G401 (cell line): ENCODE results near the gene PARD3B. TPM values are rescaled to one million over a fixed set of nuclear protein-coding genes. Genes with fewer than 3 reads are reported as not detected.

Experiments
- DNase-seq: peaks from one replicate; pipeline ENCODE4 v3.0.0-alpha.2; 2015; ENCODE audit warnings: low spot score
- in situ Hi-C: cut with HindIII; loops from 2 replicates; pipeline ENCODE4 v1.10.0; 2016; ENCODE audit warnings: low sequenced_read_pairs, mixed read lengths
- total RNA-seq: library from RNA; depleted of rRNA; stranded (reverse); fragments of >200 nt; shearing (Covaris generic); gene quantifications from 2 replicates; pipeline ENCODE4 v1.2.3, GENCODE V29; 2014

PARD3B gene
- total RNA-seq, 1 experiment from 2014 or later: 2.2 TPM

- in situ Hi-C loops: no loop called here
- no peak for DNase-seq
Observed at GRCh38 chr2:204850581-204850980, 305.3 kb downstream of the PARD3B start.

DNA sequence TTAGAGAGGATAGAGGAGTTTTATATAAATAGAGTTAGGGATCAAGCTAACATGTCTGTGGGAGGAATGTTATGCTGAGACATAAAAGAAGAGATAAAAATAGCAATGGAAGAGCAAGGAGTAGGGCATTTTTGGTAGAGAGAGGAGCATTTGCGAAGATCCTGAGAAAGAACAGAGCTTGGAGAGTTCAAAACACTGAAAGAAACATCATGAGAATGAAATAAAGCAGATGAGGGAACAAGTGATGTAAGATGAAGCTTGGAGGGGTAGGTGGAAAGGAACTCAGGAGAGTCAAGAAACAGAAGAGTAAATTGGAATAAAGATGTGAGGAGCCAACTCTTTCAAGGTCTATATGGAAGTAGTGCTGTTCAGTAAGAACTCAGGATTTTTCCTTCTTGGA is 308.6 kb downstream of the PARD3B start:
- DNase-seq: no peak
- in situ Hi-C loops: no loop called here

DNA sequence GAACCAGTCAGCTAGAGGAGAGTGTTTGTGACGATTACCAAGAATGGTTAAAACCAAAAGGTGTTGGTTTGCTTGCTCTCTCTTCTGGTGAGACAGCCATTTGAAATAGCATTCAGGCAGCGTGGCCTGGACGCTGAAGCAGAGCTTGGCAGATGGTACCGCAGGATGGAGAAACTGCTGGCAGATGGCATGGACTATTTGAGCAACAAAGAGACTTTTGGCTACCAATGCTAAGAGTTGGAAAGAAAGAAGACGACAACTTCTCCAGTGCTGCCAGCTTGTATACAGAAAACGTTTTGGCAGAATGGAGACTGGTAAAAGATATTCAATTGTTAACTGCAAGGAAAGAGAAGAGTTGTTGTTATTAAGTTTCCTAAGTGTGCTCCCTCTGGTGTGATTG is 315.0 kb downstream of the PARD3B start:
- in situ Hi-C loops: no loop called here
- peak; percentile 89 for DNase-seq

DNA sequence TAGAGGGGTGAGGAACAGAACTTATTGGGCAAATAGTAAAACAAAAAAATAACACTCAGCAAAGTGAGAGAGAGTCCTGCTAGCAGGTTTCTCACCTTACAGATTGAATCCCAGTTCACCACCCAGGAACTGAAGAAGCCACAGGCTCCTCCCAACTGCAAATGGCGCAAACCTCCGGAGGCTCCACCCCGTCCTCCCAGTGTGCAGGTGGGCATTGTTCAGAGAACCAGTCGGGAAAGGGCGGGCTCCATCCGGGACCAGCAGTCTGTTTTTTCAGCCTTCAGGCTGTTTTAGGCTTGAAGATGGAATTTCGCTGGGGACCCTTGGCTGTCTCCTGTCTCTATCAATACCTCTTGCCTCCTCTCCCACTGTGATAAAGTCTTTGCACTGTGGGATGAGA is 317.5 kb downstream of the PARD3B start:
- in situ Hi-C loops: no loop called here
- DNase-seq: no peak

- in situ Hi-C loops: no loop called here
- DNase-seq: no peak
Observed at GRCh38 chr2:204863336-204863735, 318.1 kb downstream of the PARD3B start.

DNA sequence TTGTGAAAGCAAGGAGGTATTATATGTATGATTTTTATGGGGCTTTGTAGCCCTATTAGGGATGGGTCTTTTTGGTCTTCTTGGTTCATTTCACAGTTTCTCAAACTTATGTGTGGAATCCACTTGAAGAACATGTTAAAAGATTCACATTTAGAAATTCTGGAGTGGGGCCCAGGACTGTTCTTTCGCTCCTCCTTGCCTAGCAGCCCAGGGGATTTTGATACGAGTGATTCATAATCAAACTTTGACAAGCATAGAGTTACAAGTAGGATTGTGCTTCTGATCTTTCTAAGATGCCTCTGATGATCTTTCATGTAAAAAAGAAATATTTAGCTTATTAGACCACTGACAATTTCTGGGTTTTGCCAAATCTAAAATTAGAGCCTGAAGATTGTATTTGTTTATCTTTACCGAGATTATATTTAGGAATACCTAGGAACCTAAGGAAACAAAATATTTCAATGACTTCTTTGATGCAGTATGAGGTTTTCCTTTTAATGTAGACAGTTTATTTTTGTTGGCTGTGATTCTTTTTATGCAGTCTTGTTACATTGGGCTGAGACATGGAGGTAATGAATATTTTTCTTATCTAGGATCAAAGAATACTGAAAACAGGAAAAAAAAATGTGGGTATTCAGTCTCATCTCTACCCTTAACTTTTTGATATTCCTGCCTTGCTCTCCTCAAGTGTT is 324.0 kb downstream of the PARD3B start:
- in situ Hi-C loops: no loop called here
- no peak for DNase-seq

DNA sequence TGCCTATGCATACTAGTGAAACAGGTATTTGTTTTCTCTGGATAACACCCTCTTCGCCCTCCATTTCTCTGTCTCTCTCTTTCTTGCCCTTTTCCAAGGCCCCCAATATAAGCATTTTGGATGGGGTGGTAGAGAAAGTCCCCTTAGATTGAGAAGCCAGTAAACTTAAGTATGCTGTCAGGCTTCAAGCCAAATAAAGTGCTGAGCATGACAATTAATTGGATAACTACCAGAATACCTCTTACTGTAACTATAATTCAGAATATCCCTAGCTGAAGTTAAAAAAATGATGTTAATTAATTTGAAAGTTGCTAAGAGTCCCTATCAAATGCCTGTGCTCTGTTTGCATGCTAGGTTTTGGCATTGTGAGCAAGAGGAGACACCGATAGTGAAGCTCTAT is 324.8 kb downstream of the PARD3B start:
- DNase-seq: no peak
- in situ Hi-C loops: no loop called here

- in situ Hi-C loops: no loop called here
- DNase-seq: peak; percentile 31
Observed at GRCh38 chr2:204871231-204871953, 326.1 kb downstream of the PARD3B start.

- DNase-seq: no peak
- in situ Hi-C loops: no loop called here
Observed at GRCh38 chr2:204876311-204876710, 331.0 kb downstream of the PARD3B start.

- in situ Hi-C loops: no loop called here
- no peak for DNase-seq
Observed at GRCh38 chr2:204877691-204878090, 332.4 kb downstream of the PARD3B start.

- DNase-seq: no peak
- in situ Hi-C loops: no loop called here
Observed at GRCh38 chr2:204880928-204881327, 335.7 kb downstream of the PARD3B start.

GRCh38 chr2:204881655-204882054 is 336.4 kb downstream of the PARD3B start:
- DNase-seq: no peak
- in situ Hi-C loops: no loop called here

DNA sequence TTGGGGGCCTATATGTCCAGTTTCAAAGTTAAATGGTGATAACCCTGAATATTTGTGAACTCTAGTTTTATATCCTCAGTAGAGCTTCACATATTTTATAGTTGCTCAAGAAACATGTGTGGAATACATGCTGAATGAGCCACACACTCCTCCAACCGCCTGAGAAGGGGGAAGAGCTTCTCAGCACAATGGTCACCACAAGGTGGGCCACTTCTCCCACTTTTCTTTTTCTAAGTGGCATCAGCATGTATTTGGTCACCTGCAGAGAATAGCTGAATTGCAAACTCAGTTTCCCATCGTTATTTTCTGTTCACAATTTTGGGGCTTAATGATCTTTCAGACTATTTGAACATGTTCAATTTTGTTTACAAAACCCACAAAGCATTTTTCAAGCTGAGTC is 340.5 kb downstream of the PARD3B start:
- DNase-seq: no peak
- in situ Hi-C loops: no loop called here

DNA sequence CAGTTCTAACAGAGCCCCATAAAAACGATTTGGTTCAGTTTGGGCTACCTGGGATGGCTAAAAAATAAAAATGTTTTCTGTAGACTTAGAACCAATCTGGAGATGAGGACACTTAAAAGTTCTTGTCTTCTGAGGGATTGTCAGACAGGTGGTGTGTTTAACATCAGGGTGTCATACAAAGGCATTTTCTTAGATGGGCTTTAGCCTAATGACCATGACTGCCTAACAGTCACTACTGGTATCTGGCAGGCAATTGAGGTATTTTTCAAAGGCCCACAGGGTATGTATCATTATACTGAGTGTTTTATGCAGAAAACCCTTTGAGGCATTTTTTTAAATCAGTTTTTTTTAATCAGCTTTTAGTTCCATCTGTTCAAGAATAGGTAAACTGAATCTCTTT is 341.4 kb downstream of the PARD3B start:
- in situ Hi-C loops: no loop called here
- DNase-seq: no peak

DNA sequence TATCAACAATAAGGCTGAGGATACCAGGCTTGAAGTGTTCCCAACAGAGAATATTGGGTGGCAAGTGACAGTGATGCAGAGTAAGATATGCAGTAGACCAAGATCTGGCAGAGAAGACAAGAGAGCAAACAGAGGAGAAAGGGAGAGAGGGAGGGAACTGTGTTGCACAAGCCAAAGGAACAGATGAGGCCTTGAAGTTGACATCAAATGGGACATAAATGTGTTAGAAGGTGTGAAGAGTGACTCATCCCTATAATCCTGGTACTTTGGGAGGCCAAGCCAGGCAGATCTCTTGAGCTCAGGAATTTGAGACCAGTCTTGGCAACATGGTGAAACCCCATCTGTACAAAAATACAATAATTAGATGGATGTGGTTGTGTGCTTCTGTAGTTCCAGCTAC is 342.9 kb downstream of the PARD3B start:
- in situ Hi-C loops: no loop called here
- no peak for DNase-seq

DNA sequence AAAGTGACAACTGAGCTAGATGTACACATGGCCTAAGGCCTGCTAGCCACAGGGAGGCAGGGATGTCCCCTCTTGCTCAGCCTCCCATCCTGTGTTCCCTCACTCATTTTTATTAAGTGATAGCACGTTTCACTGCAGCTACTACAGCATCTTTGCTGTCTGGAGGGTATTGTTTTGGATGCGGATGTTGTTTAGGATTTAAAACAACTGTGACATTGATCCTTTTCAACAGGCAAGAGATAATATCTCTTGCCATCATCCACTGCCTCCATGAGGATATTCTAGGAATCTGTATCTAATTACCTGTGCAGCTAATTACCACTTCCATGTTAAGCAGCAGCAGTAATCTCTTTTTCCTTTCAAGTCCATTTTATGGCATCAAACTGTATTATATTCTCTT is 345.4 kb downstream of the PARD3B start:
- in situ Hi-C loops: no loop called here
- DNase-seq: no peak

GRCh38 chr2:204891739-204892138 is 346.5 kb downstream of the PARD3B start:
- in situ Hi-C loops: no loop called here

DNA sequence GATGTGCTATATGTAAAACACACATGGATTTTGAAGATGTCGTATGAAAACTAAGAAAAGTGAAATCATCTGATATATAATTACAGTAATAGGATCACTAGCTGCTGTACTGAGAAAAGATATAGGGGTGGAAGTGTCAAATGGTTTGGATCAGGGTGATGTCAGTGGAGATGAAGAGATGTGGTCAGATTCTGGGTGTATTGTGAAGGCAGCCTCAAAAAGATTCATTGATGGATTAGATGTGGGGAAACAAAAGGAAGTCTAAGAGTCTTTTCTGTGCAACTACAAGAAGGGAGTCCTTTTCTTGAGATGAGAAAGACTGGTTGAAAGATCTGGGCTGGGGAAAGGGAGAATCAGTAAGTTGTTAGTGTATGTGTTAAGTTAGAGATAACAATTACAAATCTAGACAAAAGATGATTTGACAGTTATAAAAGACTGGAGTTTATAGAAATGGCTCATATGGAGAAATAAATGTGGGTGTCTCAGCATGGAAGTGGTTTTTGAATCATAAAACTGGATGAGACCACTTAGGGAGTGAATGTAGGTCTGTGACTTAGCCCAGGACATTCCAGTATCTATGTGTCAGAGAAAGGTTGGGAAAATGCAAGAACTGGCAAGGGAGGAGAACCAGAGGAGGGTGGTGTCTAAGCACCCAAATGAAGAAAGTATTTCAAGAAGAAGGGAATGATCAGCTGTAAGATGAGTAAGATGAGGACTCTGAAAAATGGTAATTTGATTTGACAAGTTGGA is 347.4 kb downstream of the PARD3B start:
- in situ Hi-C loops: no loop called here
- DNase-seq: no peak

More at GRCh38 chr2:204891739-204892138, 346.5 kb downstream of the PARD3B start:
- DNase-seq: no peak

- DNase-seq: no peak
- in situ Hi-C loops: no loop called here
Observed at GRCh38 chr2:204896146-204896545, 350.9 kb downstream of the PARD3B start.

DNA sequence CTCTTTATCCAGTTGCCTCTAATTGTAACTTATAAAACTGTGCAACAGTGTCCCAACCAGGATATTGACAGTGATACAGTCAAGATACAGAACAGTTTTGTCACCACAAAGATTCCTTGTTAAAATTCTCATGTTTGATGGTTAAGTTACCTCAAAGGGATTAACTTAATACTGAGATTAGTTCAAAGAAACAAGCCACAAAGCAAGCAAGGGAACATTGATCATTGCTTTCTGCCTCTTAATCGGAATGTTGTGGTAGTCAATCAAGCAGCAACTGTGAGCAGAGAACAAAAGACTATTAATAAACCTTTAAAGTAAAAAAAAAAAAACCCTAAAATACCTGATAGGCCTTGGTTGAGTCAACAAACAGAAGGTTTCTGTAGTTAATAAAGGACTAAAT is 352.3 kb downstream of the PARD3B start:
- in situ Hi-C loops: no loop called here
- DNase-seq: no peak
